ENCODE data around the gene ROBO3.

The ROBO3 gene

GRCh38 chr11:124834526-124835180, 30.6 kb upstream of the ROBO3 start:
- Histone ChIP-seq H3K27ac (ENCODE audit: low read depth, low read length) (no peak overlapping the region), H3K4me3 (ENCODE audit: low read length) (no peak overlapping the region), H3K9me3 (ENCODE audit: control insufficient read depth, insufficient read depth, low read length) (no peaks in the 10 kb centered on the region), H3F3A (ENCODE audit: control insufficient read depth, insufficient read depth) (0 out of 2 replicates have a peak, but pooled peaks cover 2% of the 10 kb centered on the region), H3K36me3 (ENCODE audit: control insufficient read depth, low read length) (no peaks in the 10 kb centered on the region), H3K4me2 (ENCODE audit: low read length) (peak overlapping the region; percentile 48), H3K9me2 (replicated peaks; ENCODE audit: control insufficient read depth, low read length) (no peaks in the 10 kb centered on the region), H4K20me1 (ENCODE audit: control insufficient read depth, insufficient read depth, low read depth, low read length) (no peaks in the 10 kb centered on the region), H3K4me1 (ENCODE audit: control insufficient read depth, low read length) (peaks cover 31% of the 10 kb centered on the region), H3K27me3 (ENCODE audit: control insufficient read depth, low read length) (peaks cover 16% of the 10 kb centered on the region), H3K79me2 (ENCODE audit: control insufficient read depth, low read length) (no peaks in the 10 kb centered on the region)
- TF ChIP-seq, protein P1, sequence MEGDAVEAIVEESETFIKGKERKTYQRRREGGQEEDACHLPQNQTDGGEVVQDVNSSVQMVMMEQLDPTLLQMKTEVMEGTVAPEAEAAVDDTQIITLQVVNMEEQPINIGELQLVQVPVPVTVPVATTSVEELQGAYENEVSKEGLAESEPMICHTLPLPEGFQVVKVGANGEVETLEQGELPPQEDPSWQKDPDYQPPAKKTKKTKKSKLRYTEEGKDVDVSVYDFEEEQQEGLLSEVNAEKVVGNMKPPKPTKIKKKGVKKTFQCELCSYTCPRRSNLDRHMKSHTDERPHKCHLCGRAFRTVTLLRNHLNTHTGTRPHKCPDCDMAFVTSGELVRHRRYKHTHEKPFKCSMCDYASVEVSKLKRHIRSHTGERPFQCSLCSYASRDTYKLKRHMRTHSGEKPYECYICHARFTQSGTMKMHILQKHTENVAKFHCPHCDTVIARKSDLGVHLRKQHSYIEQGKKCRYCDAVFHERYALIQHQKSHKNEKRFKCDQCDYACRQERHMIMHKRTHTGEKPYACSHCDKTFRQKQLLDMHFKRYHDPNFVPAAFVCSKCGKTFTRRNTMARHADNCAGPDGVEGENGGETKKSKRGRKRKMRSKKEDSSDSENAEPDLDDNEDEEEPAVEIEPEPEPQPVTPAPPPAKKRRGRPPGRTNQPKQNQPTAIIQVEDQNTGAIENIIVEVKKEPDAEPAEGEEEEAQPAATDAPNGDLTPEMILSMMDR (IDR thresholded peaks at IDR 0.05; ENCODE audit: low read depth, low read length, poor library complexity, severe bottlenecking), result no peak

GRCh38 chr11:124835918-124836317, 29.3 kb upstream of the ROBO3 start:
- Histone ChIP-seq H3K79me2 (ENCODE audit: control insufficient read depth, low read length) (no peaks in the 10 kb centered on the region), H3F3A (ENCODE audit: control insufficient read depth, insufficient read depth) (0 out of 2 replicates have a peak, but pooled peaks cover 2% of the 10 kb centered on the region), H3K27me3 (ENCODE audit: control insufficient read depth, low read length) (peaks cover 28% of the 10 kb centered on the region), H3K4me3 (ENCODE audit: low read length) (peak overlapping the region; percentile 65), H3K36me3 (ENCODE audit: control insufficient read depth, low read length) (no peaks in the 10 kb centered on the region), H3K27ac (ENCODE audit: low read depth, low read length) (peak overlapping the region; percentile 70), H3K4me2 (ENCODE audit: low read length) (peak overlapping the region; percentile 65), H3K9me3 (ENCODE audit: control insufficient read depth, insufficient read depth, low read length) (no peaks in the 10 kb centered on the region), H3K4me1 (ENCODE audit: control insufficient read depth, low read length) (peaks cover 31% of the 10 kb centered on the region), H4K20me1 (ENCODE audit: control insufficient read depth, insufficient read depth, low read depth, low read length) (no peaks in the 10 kb centered on the region), H3K9me2 (replicated peaks; ENCODE audit: control insufficient read depth, low read length) (no peaks in the 10 kb centered on the region)
- no peak for TF ChIP-seq EZH2phosphoT487 (IDR thresholded peaks at IDR 0.05; ENCODE audit: borderline replicate concordance, low read length)
- TF ChIP-seq, protein P1 (IDR thresholded peaks at IDR 0.05; ENCODE audit: low read depth, low read length, poor library complexity, severe bottlenecking), result no peak

- H3K4me1 ChIP-seq (ENCODE audit: control insufficient read depth, low read length), result peaks cover 31% of the 10 kb centered on the region
- H3K4me2 ChIP-seq (ENCODE audit: low read length), result peak overlapping the region; percentile 65
- H3K27me3 ChIP-seq (ENCODE audit: control insufficient read depth, low read length), result peaks cover 43% of the 10 kb centered on the region
- 0 out of 2 replicates have a peak, but pooled peaks cover 2% of the 10 kb centered on the region for H3F3A ChIP-seq (ENCODE audit: control insufficient read depth, insufficient read depth)
- H3K9me3 ChIP-seq (ENCODE audit: control insufficient read depth, insufficient read depth, low read length), result no peaks in the 10 kb centered on the region
- peak overlapping the region; percentile 65 for H3K4me3 ChIP-seq (ENCODE audit: low read length)
- H3K36me3 ChIP-seq (ENCODE audit: control insufficient read depth, low read length), result no peaks in the 10 kb centered on the region
- TF ChIP-seq, protein P1 (IDR thresholded peaks at IDR 0.05; ENCODE audit: low read depth, low read length, poor library complexity, severe bottlenecking), result peak; percentile 72
- TF ChIP-seq EZH2phosphoT487 (IDR thresholded peaks at IDR 0.05; ENCODE audit: borderline replicate concordance, low read length), result no peak
- no peaks in the 10 kb centered on the region for H3K79me2 ChIP-seq (ENCODE audit: control insufficient read depth, low read length)
- no peaks in the 10 kb centered on the region for H3K9me2 ChIP-seq (replicated peaks; ENCODE audit: control insufficient read depth, low read length)
- H4K20me1 ChIP-seq (ENCODE audit: control insufficient read depth, insufficient read depth, low read depth, low read length), result no peaks in the 10 kb centered on the region
- H3K27ac ChIP-seq (ENCODE audit: low read depth, low read length), result peak overlapping the region; percentile 70
These were observed 27.8 kb upstream of the ROBO3 start for GRCh38 chr11:124837491-124837856.
